Measurements from ENCODE around the gene SMARCD1. TPM values are rescaled to one million over a fixed set of nuclear protein-coding genes. Genes with fewer than 3 reads are reported as not detected.

Gene SMARCD1
- total and polyA plus RNA-seq, 2 experiments from 2014 or later = 124 to 287 TPM

DNA sequence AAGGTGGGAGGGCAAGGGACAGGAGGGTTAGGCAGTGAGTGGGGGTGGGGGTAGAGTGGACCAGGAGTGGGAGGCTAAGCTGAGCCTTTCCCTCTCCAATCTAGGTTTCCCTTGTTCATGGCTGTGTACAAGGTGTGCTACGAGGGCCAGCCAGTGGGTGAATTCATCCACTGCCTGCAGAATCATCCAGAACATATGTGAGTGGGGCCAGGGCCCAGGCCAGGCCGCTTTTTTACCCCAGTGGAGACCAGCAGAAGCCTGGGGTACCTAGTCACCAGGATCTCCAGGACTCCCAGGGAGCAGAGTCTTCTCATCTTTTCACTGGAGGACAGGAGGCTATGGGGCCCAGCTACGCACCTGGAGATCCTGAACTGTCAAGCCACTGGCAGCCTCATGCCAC, 24.2 kb downstream of the SMARCD1 start:
- H2AFZ ChIP-seq = no peak overlapping the region
- Mint-ChIP-seq H3K36me3 (ENCODE audit: low read depth) (no peaks in the 10 kb centered on the region; the same call in 2 of the 3 replicates), H3K27me3 (ENCODE audit: insufficient read depth, low read depth, poor library complexity) (peaks cover 9% of the 10 kb centered on the region), H3K9me3 (0 out of 3 replicates have a peak, but pooled peaks cover under 1% of the 10 kb centered on the region), H3K4me1 (peaks cover 25% of the 10 kb centered on the region), H3K27ac (no peak overlapping the region), H3K4me3 (no peak overlapping the region)
- H3K36me3 ChIP-seq (ENCODE audit: insufficient read depth) = no peaks in the 10 kb centered on the region
- H3K27ac ChIP-seq (ENCODE audit: low read depth) = no peak overlapping the region
- no peak overlapping the region for H3K4me2 ChIP-seq
- peaks cover 16% of the 10 kb centered on the region for H3F3A ChIP-seq (replicated peaks; ENCODE audit: low read depth)
- H3K4me3 ChIP-seq = no peak overlapping the region
- DNase-seq (ENCODE audit: low spot score) (no peak), ATAC-seq (no peak)
- no peaks in the 10 kb centered on the region for H3K9me2 ChIP-seq (ENCODE audit: insufficient read depth)
- H3K27me3 ChIP-seq (ENCODE audit: insufficient read depth) = no peaks in the 10 kb centered on the region
- H3K4me1 ChIP-seq (ENCODE audit: insufficient read depth) = peaks cover 12% of the 10 kb centered on the region; the same call in 1 of the 2 replicates
- H3K79me2 ChIP-seq (replicated peaks; ENCODE audit: insufficient read depth) = peaks cover 16% of the 10 kb centered on the region
- no peaks in the 10 kb centered on the region for H4K20me1 ChIP-seq (replicated peaks; ENCODE audit: insufficient read depth)
- no peak for TF ChIP-seq EZH2 (IDR thresholded peaks at IDR 0.05; ENCODE audit: low read depth, unreplicated experiment)
- TF ChIP-seq CREB1 (CRISPR knock-in tag; IDR thresholded peaks at IDR 0.05; ENCODE audit: low read depth) = no peak
- TF ChIP-seq ZNF114 (CRISPR knock-in tag; IDR thresholded peaks at IDR 0.05) = no peak
- TF ChIP-seq, protein P1, sequence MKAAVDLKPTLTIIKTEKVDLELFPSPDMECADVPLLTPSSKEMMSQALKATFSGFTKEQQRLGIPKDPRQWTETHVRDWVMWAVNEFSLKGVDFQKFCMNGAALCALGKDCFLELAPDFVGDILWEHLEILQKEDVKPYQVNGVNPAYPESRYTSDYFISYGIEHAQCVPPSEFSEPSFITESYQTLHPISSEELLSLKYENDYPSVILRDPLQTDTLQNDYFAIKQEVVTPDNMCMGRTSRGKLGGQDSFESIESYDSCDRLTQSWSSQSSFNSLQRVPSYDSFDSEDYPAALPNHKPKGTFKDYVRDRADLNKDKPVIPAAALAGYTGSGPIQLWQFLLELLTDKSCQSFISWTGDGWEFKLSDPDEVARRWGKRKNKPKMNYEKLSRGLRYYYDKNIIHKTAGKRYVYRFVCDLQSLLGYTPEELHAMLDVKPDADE (IDR thresholded peaks at IDR 0.05) = no peak
- TF ChIP-seq JUNB (IDR thresholded peaks at IDR 0.05; ENCODE audit: unreplicated experiment) = no peak
- TF ChIP-seq, protein P2, sequence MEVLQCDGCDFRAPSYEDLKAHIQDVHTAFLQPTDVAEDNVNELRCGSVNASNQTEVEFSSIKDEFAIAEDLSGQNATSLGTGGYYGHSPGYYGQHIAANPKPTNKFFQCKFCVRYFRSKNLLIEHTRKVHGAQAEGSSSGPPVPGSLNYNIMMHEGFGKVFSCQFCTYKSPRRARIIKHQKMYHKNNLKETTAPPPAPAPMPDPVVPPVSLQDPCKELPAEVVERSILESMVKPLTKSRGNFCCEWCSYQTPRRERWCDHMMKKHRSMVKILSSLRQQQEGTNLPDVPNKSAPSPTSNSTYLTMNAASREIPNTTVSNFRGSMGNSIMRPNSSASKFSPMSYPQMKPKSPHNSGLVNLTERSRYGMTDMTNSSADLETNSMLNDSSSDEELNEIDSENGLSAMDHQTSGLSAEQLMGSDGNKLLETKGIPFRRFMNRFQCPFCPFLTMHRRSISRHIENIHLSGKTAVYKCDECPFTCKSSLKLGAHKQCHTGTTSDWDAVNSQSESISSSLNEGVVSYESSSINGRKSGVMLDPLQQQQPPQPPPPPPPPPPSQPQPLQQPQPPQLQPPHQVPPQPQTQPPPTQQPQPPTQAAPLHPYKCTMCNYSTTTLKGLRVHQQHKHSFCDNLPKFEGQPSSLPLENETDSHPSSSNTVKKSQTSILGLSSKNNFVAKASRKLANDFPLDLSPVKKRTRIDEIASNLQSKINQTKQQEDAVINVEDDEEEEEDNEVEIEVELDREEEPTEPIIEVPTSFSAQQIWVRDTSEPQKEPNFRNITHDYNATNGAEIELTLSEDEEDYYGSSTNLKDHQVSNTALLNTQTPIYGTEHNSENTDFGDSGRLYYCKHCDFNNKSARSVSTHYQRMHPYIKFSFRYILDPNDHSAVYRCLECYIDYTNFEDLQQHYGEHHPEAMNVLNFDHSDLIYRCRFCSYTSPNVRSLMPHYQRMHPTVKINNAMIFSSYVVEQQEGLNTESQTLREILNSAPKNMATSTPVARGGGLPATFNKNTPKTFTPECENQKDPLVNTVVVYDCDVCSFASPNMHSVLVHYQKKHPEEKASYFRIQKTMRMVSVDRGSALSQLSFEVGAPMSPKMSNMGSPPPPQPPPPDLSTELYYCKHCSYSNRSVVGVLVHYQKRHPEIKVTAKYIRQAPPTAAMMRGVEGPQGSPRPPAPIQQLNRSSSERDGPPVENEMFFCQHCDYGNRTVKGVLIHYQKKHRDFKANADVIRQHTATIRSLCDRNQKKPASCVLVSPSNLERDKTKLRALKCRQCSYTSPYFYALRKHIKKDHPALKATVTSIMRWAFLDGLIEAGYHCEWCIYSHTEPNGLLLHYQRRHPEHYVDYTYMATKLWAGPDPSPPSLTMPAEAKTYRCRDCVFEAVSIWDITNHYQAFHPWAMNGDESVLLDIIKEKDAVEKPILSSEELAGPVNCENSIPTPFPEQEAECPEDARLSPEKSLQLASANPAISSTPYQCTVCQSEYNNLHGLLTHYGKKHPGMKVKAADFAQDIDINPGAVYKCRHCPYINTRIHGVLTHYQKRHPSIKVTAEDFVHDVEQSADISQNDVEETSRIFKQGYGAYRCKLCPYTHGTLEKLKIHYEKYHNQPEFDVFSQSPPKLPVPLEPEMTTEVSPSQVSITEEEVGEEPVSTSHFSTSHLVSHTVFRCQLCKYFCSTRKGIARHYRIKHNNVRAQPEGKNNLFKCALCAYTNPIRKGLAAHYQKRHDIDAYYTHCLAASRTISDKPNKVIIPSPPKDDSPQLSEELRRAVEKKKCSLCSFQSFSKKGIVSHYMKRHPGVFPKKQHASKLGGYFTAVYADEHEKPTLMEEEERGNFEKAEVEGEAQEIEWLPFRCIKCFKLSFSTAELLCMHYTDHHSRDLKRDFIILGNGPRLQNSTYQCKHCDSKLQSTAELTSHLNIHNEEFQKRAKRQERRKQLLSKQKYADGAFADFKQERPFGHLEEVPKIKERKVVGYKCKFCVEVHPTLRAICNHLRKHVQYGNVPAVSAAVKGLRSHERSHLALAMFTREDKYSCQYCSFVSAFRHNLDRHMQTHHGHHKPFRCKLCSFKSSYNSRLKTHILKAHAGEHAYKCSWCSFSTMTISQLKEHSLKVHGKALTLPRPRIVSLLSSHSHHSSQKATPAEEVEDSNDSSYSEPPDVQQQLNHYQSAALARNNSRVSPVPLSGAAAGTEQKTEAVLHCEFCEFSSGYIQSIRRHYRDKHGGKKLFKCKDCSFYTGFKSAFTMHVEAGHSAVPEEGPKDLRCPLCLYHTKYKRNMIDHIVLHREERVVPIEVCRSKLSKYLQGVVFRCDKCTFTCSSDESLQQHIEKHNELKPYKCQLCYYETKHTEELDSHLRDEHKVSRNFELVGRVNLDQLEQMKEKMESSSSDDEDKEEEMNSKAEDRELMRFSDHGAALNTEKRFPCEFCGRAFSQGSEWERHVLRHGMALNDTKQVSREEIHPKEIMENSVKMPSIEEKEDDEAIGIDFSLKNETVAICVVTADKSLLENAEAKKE (CRISPR knock-in tag; IDR thresholded peaks at IDR 0.05) = no peak
- no peak for TF ChIP-seq REST (IDR thresholded peaks at IDR 0.05; ENCODE audit: unreplicated experiment)
- TF ChIP-seq, protein P3, sequence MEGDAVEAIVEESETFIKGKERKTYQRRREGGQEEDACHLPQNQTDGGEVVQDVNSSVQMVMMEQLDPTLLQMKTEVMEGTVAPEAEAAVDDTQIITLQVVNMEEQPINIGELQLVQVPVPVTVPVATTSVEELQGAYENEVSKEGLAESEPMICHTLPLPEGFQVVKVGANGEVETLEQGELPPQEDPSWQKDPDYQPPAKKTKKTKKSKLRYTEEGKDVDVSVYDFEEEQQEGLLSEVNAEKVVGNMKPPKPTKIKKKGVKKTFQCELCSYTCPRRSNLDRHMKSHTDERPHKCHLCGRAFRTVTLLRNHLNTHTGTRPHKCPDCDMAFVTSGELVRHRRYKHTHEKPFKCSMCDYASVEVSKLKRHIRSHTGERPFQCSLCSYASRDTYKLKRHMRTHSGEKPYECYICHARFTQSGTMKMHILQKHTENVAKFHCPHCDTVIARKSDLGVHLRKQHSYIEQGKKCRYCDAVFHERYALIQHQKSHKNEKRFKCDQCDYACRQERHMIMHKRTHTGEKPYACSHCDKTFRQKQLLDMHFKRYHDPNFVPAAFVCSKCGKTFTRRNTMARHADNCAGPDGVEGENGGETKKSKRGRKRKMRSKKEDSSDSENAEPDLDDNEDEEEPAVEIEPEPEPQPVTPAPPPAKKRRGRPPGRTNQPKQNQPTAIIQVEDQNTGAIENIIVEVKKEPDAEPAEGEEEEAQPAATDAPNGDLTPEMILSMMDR (conservative IDR thresholded peaks at IDR 0.05; ENCODE audit: low read depth in 2 of 2) = no peak
- TF ChIP-seq EZH2phosphoT487 (IDR thresholded peaks at IDR 0.05; ENCODE audit: unreplicated experiment) = no peak
- TF ChIP-seq ZNF331 (CRISPR knock-in tag; IDR thresholded peaks at IDR 0.05; ENCODE audit: low read depth) = no peak
- no peak for TF ChIP-seq STAT1 (IDR thresholded peaks at IDR 0.05; ENCODE audit: unreplicated experiment)
- no peak for TF ChIP-seq NANOG (IDR thresholded peaks at IDR 0.05; ENCODE audit: borderline replicate concordance)
- TF ChIP-seq POLR2AphosphoS5 (IDR thresholded peaks at IDR 0.05; ENCODE audit: low read depth) = no peak
